ENCODE measurements around the gene C2CD4D.
"Not testable (repeated sequence)": the region's sequence is repeated elsewhere in the genome, so short reads cannot be mapped to it uniquely, and the experiment has no call there.

The C2CD4D gene

GRCh38 chr1:151839457-151840403 is at the start of gene C2CD4D:
C2CD4D (minus strand) TSS chr1:151839820; CDS start chr1:151838989, 831 bp downstream.
- peak; percentile 86 for DNase-seq

- DNase-seq: peak; percentile 8
Measured at GRCh38 chr1:151888972-151889570, 49.5 kb upstream of the C2CD4D start.

GRCh38 chr1:151887028-151887427 is 47.4 kb upstream of the C2CD4D start:
- no peak for DNase-seq

- no peak for DNase-seq
Measured at GRCh38 chr1:151885479-151885878, 45.9 kb upstream of the C2CD4D start.

- DNase-seq: not testable (repeated sequence)
Measured at GRCh38 chr1:151884879-151885278, 45.3 kb upstream of the C2CD4D start.

GRCh38 chr1:151884445-151884844 is 44.8 kb upstream of the C2CD4D start:
- DNase-seq: not testable (repeated sequence)

- not testable (repeated sequence) for DNase-seq
Measured at GRCh38 chr1:151883898-151884297, 44.3 kb upstream of the C2CD4D start.

GRCh38 chr1:151882918-151883317 is 43.3 kb upstream of the C2CD4D start:
- DNase-seq: not testable (repeated sequence)

GRCh38 chr1:151882466-151882865 is 42.8 kb upstream of the C2CD4D start:
- no peak for DNase-seq

- DNase-seq: no peak
Measured at GRCh38 chr1:151881479-151881878, 41.9 kb upstream of the C2CD4D start.

GRCh38 chr1:151875419-151876097 is 35.9 kb upstream of the C2CD4D start:
- DNase-seq: no peak

- not testable (repeated sequence) for DNase-seq
Measured at GRCh38 chr1:151872776-151873175, 33.2 kb upstream of the C2CD4D start.

GRCh38 chr1:151871284-151872030 is 31.8 kb upstream of the C2CD4D start:
- no peak for DNase-seq

- DNase-seq: no peak
Measured at GRCh38 chr1:151868486-151868885, 28.9 kb upstream of the C2CD4D start.

- DNase-seq: no peak
Measured at GRCh38 chr1:151867765-151868411, 28.3 kb upstream of the C2CD4D start.

- DNase-seq: no peak
Measured at GRCh38 chr1:151867321-151867720, 27.7 kb upstream of the C2CD4D start.

GRCh38 chr1:151864411-151864810 is 24.8 kb upstream of the C2CD4D start:
- no peak for DNase-seq

- no peak for DNase-seq
Measured at GRCh38 chr1:151862604-151863003, 23.0 kb upstream of the C2CD4D start.

GRCh38 chr1:151860504-151861187 is 21.0 kb upstream of the C2CD4D start:
- no peak for DNase-seq

- DNase-seq: no peak
Measured at GRCh38 chr1:151859891-151860293, 20.3 kb upstream of the C2CD4D start.

GRCh38 chr1:151858886-151859665 is 19.5 kb upstream of the C2CD4D start:
- no peak for DNase-seq
